HepG2 (cell line): ENCODE data around the gene ATP11A. TPM values are rescaled to one million over a fixed set of nuclear protein-coding genes. Genes with fewer than 3 reads are reported as not detected.

Experiments
- ADNP ChIP-seq: sonication (generic); formaldehyde crosslinking; IDR thresholded peaks from 2 replicates; pipeline ENCODE4 v1.4.0; 2020; ENCODE audit warnings: missing genetic modification reagents
- ATF7 ChIP-seq, 2 experiments: fragments of 450-650 bp in 1 of 2; sonication (generic) in 1 of 2; formaldehyde crosslinking in 1 of 2; IDR thresholded peaks; 2 replicates each; pipeline versions ENCODE4 v1.4.0 to v1.6.1; 2016 to 2020; ENCODE audit warnings: antibody characterized with exemption in 1 of 2, mild to moderate bottlenecking in 1 of 2, missing genetic modification reagents in 1 of 2
- BCL6 ChIP-seq: IDR thresholded peaks from 2 replicates; pipeline ENCODE4 v1.6.1; 2016; ENCODE audit warnings: missing genetic modification reagents, missing compliant biosample characterization
- CAMTA2 ChIP-seq: sonication (generic); formaldehyde crosslinking; IDR thresholded peaks from 2 replicates; pipeline ENCODE4 v1.4.0; 2020; ENCODE audit warnings: mild to moderate bottlenecking, missing genetic modification reagents, borderline replicate concordance
- ELF3 ChIP-seq: IDR thresholded peaks from 2 replicates; pipeline ENCODE4 v1.6.1; 2016; ENCODE audit warnings: missing genetic modification reagents, missing compliant biosample characterization
- FIP1L1 ChIP-seq: fragments of 200-400 bp; formaldehyde crosslinking; IDR thresholded peaks from 2 replicates; pipeline ENCODE4 v1.6.1; 2018; ENCODE audit warnings: low read depth, mild to moderate bottlenecking, low read length, moderate library complexity, borderline replicate concordance; ENCODE audit not compliant: insufficient read depth
- GLMP ChIP-seq: sonication (generic); formaldehyde crosslinking; IDR thresholded peaks from 2 replicates; pipeline ENCODE4 v1.9.0; 2021; ENCODE audit warnings: missing genetic modification reagents, mild to moderate bottlenecking, borderline replicate concordance
- HES4 ChIP-seq: sonication (generic); formaldehyde crosslinking; IDR thresholded peaks from 2 replicates; pipeline ENCODE4 v1.9.0; 2021; ENCODE audit warnings: mild to moderate bottlenecking, missing genetic modification reagents, borderline replicate concordance
- HNF1B ChIP-seq: sonication (generic); formaldehyde crosslinking; IDR thresholded peaks from 2 replicates; pipeline ENCODE4 v1.5.1; 2020; ENCODE audit warnings: mild to moderate bottlenecking, moderate library complexity, missing genetic modification reagents
- HNRNPK ChIP-seq: fragments of 200-400 bp; formaldehyde crosslinking; IDR thresholded peaks from 2 replicates; pipeline ENCODE4 v1.6.1; 2018; ENCODE audit warnings: low read length, low read depth, moderate library complexity, mild to moderate bottlenecking; ENCODE audit not compliant: poor library complexity, severe bottlenecking
- HOXD1 ChIP-seq: sonication (generic); formaldehyde crosslinking; IDR thresholded peaks from 2 replicates; pipeline ENCODE4 v1.5.0; 2020; ENCODE audit warnings: missing genetic modification reagents
- MTERF4 ChIP-seq: sonication (generic); formaldehyde crosslinking; IDR thresholded peaks from 2 replicates; pipeline ENCODE4 v1.8.0; 2023; ENCODE audit warnings: mild to moderate bottlenecking, missing genetic modification reagents
- NCOA2 ChIP-seq: sonication (generic); formaldehyde crosslinking; IDR thresholded peaks from 2 replicates; pipeline ENCODE4 v1.8.0; 2022; ENCODE audit warnings: inconsistent platforms
- RELA ChIP-seq: sonication (generic); formaldehyde crosslinking; IDR thresholded peaks from 2 replicates; pipeline ENCODE4 v1.4.0; 2020; ENCODE audit warnings: missing genetic modification reagents
- SIN3A ChIP-seq: IDR thresholded peaks from 2 replicates; pipeline ENCODE4 v1.6.1; 2011; ENCODE audit warnings: low read depth, mild to moderate bottlenecking, control low read depth, low read length, borderline replicate concordance
- SRY ChIP-seq: sonication (generic); formaldehyde crosslinking; IDR thresholded peaks from 2 replicates; pipeline ENCODE4 v1.8.0; 2022; ENCODE audit warnings: mild to moderate bottlenecking, missing genetic modification reagents
- TEAD3 ChIP-seq: optimal IDR thresholded peaks from 2 replicates; pipeline ENCODE3; 2016; ENCODE audit warnings: borderline replicate concordance
- THAP11 ChIP-seq: IDR thresholded peaks from 2 replicates; pipeline ENCODE4 v1.6.1; 2016; ENCODE audit warnings: missing biosample characterization, missing genetic modification reagents
- THAP7 ChIP-seq: sonication (generic); formaldehyde crosslinking; IDR thresholded peaks from 2 replicates; pipeline ENCODE4 v1.8.1; 2023; ENCODE audit warnings: mild to moderate bottlenecking, missing genetic modification reagents
- ZBTB2 ChIP-seq: sonication (generic); formaldehyde crosslinking; IDR thresholded peaks from 2 replicates; pipeline ENCODE4 v1.8.0; 2022; ENCODE audit warnings: low read depth, missing genetic modification reagents
- ZNF24 ChIP-seq: fragments of 450-650 bp; IDR thresholded peaks from 2 replicates; pipeline ENCODE4 v1.6.1; 2017; ENCODE audit warnings: antibody characterized with exemption, mild to moderate bottlenecking
- ZNF567 ChIP-seq: sonication (generic); formaldehyde crosslinking; IDR thresholded peaks from 2 replicates; pipeline ENCODE4 v1.8.1; 2023; ENCODE audit warnings: mild to moderate bottlenecking, missing genetic modification reagents, borderline replicate concordance
- ZNF780A ChIP-seq: sonication (generic); formaldehyde crosslinking; IDR thresholded peaks from 2 replicates; pipeline ENCODE4 v1.8.0; 2022; ENCODE audit warnings: mild to moderate bottlenecking, missing genetic modification reagents, moderate library complexity
- ZNF816 ChIP-seq: sonication (generic); formaldehyde crosslinking; IDR thresholded peaks from 2 replicates; pipeline ENCODE4 v1.8.0; 2022; ENCODE audit warnings: missing genetic modification reagents, mild to moderate bottlenecking, borderline replicate concordance
- polyA plus RNA-seq, 8 experiments: library from polyadenylated mRNA; depleted of rRNA in 3 of 8; stranded (reverse) in 7 of 8; unstranded in 1 of 8; fragments of >200 nt; fragmentation: Illumina TruSeq in 4 of 8; extraction: Trizol in 4 of 8; gene quantifications; 2 replicates each; pipeline versions ENCODE4 v1.2.1 to v1.2.3, GENCODE V29; 2011 to 2016; ENCODE audit warnings: low read depth in 4 of 8, missing spikeins in 1 of 8, mixed read lengths in 1 of 8; ENCODE audit not compliant: insufficient read depth in 1 of 8
- total RNA-seq, 5 experiments: library from RNA; depleted of rRNA; stranded (reverse); fragments of >200 nt; fragmentation: Illumina TruSeq; extraction: Trizol; gene quantifications; 2 replicates each; pipeline ENCODE4 v1.2.3, GENCODE V29; 2016; ENCODE audit warnings: low read depth in 1 of 5

ATP11A gene
- total and polyA plus RNA-seq, 2 of the 13 experiments (the other 11 are each of a cell fraction or from before 2014, with no cell fraction given), result 18.4 to 20.1 TPM

- TF ChIP-seq THAP11 (CRISPR knock-in tag) (peak; percentile 25; the same call in 1 of the 2 replicates), SRY (no peak), HNRNPK (no peak), HOXD1 (CRISPR knock-in tag) (no peak), FIP1L1 (no peak), THAP7 (CRISPR knock-in tag) (0 out of 2 replicates have a peak, but pooled peaks have one; percentile 60), ELF3 (no peak), HNF1B (CRISPR knock-in tag) (no peak), SIN3A (0 out of 2 replicates have a peak, but pooled peaks have one; percentile 48), MTERF4 (CRISPR knock-in tag) (no peak), ATF7 (IDR thresholded peaks at IDR 0.05) (no peak), ATF7 (CRISPR knock-in tag; IDR thresholded peaks at IDR 0.05) (no peak), BCL6 (CRISPR knock-in tag) (peak; percentile 37; the same call in 1 of the 2 replicates), ZNF24 (no peak), CAMTA2 (CRISPR knock-in tag) (no peak), RELA (CRISPR knock-in tag) (no peak), ZNF567 (no peak), HES4 (CRISPR knock-in tag) (no peak), ZNF780A (CRISPR knock-in tag) (no peak), ZNF816 (no peak), ADNP (no peak), GLMP (no peak), NCOA2 (CRISPR knock-in tag) (peak; percentile 49; the same call in 1 of the 2 replicates), ZBTB2 (CRISPR knock-in tag) (no peak), TEAD3 (CRISPR knock-in tag) (peak; percentile 52)
Measured at GRCh38 chr13:112711528-112712265, 21.9 kb downstream of the ATP11A start (continued).
